Retinal pigment epithelial cell (primary cell): ENCODE measurements around the gene SEPTIN8.

ENCODE experiments used
- DNase-seq: peaks from one replicate; pipeline ENCODE4 v3.0.0-alpha.2; 2010; ENCODE audit warnings: low read depth
- H3K4me3 ChIP-seq: 2 replicates; pipeline ENCODE4 v1.5.1; 2011; ENCODE audit warnings: mild to moderate bottlenecking, low read length, control low read depth, moderate library complexity
- TF ChIP-seq, protein P1 (sequence below): conservative IDR thresholded peaks from 2 replicates; pipeline ENCODE4 v1.5.1; 2011; ENCODE audit warnings: low read depth, low read length, control low read depth, inconsistent platforms

Gene SEPTIN8, protein sequence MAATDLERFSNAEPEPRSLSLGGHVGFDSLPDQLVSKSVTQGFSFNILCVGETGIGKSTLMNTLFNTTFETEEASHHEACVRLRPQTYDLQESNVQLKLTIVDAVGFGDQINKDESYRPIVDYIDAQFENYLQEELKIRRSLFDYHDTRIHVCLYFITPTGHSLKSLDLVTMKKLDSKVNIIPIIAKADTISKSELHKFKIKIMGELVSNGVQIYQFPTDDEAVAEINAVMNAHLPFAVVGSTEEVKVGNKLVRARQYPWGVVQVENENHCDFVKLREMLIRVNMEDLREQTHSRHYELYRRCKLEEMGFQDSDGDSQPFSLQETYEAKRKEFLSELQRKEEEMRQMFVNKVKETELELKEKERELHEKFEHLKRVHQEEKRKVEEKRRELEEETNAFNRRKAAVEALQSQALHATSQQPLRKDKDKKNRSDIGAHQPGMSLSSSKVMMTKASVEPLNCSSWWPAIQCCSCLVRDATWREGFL

DNA sequence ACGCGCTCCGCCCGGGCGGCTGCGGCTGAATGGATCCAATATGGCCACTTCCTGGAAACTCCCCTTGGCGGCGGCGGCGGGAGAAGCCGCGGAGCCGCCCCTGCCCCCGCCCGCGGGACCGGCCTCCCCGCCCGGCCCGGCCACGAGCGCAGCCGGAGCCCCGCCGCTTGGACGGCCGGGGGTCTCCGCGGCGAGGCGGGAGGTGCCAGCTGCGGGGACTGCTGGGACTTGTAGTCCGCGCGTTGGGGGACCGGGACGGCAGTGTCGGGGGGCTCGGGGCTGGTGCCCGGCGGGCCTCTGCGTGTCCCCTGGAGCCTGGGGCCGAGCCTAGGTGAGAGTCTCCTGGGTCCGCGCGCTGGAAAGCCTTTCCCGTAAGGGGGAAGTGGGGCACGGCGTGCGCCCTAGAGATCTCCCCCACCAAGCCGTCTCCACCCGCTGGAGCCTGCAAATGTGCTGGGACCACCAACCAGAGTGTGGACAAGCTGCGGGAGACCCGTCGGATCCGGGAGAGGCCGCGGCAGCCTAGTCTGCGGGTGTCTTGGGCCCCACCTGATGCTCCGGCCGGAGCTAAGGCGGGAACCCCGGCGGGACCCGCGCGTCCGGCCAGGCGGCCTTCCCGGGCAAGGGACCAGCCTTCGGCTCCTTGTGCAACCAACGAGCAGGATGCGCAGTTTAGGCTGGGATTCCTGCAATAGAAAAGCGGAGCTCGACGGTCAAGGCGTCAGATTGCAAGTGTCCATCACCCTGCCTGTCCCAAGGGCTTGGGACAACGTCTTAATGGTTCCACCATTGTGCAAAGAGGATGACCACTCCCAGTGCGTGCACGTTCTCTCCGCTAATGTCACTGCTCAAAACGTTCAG lies at the start of gene SEPTIN8:
TSS of gene SEPTIN8 (minus strand) at position 31 of the 861 bp plus-strand sequence. CDS start 102 bp downstream, outside the sequence.
- DNase-seq = no peak
- peak within 1 kb of the TSS; percentile 84 for H3K4me3 ChIP-seq
- TF ChIP-seq, protein P1, sequence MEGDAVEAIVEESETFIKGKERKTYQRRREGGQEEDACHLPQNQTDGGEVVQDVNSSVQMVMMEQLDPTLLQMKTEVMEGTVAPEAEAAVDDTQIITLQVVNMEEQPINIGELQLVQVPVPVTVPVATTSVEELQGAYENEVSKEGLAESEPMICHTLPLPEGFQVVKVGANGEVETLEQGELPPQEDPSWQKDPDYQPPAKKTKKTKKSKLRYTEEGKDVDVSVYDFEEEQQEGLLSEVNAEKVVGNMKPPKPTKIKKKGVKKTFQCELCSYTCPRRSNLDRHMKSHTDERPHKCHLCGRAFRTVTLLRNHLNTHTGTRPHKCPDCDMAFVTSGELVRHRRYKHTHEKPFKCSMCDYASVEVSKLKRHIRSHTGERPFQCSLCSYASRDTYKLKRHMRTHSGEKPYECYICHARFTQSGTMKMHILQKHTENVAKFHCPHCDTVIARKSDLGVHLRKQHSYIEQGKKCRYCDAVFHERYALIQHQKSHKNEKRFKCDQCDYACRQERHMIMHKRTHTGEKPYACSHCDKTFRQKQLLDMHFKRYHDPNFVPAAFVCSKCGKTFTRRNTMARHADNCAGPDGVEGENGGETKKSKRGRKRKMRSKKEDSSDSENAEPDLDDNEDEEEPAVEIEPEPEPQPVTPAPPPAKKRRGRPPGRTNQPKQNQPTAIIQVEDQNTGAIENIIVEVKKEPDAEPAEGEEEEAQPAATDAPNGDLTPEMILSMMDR = no peak

DNA sequence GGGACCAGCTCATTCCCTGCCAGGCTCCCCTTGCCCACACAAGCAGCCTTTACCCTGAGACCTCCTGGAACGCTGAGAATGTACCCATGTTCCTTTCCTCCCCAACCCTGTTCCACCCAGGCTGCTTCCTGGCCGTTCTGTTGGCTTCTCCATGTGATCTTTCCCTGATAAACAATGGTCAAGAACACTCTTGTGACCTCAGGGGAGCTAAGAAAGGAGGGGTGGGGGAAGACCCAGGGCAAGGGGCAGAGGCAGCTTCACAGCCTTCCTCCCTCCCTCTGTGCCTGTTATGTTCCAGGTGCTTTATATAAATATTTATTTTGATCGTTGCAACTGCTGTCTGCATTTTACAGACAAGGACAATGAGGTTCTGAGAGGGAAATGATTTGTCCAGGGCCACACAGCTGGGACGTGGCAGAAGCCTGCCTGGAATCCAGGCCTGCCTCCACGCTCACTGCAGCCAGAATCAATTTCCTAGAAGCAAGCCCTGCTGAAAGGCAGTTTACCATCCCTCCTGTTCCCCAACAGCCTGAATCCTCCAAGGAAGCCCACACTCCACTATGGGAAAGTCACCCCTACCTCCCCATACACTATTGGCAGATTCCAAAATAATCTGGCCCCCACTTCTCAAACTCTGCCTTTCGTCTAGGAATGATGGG lies 49.5 kb upstream of the SEPTIN8 start:
- no peak for DNase-seq
- TF ChIP-seq, protein P1 = no peak

DNA sequence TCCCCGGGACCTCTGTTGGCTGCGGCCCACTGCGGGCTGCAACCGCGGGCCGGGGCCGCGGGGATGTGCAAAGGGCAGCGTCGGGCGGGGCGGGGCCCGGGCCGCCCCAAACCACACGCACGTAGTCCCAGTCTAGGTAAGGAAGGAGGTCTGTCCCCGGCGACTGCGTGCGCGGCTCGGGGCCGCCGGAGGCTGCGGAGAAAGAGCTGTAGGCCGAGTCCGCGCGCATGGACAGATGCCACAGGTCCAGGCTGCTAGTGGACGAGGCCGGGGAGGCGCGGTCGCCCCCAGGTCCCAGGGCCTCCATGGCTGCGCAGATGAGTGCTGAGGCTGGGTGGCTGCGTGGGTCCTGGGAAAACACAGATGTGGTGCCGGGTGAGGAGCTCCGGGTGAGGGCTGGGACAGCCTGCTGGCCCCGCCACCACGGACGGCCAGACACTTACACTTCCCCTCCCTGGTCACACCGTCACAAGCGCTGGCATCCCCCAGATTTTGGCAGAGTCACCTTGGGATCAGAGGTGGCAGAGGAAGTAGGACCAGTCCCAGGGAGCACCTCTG lies 48.9 kb upstream of the SEPTIN8 start:
- DNase-seq = no peak
- H3K4me3 ChIP-seq = no peak overlapping the region

More for the DNA sequence above, 49.5 kb upstream of the SEPTIN8 start:
- no peak overlapping the region for H3K4me3 ChIP-seq

DNA sequence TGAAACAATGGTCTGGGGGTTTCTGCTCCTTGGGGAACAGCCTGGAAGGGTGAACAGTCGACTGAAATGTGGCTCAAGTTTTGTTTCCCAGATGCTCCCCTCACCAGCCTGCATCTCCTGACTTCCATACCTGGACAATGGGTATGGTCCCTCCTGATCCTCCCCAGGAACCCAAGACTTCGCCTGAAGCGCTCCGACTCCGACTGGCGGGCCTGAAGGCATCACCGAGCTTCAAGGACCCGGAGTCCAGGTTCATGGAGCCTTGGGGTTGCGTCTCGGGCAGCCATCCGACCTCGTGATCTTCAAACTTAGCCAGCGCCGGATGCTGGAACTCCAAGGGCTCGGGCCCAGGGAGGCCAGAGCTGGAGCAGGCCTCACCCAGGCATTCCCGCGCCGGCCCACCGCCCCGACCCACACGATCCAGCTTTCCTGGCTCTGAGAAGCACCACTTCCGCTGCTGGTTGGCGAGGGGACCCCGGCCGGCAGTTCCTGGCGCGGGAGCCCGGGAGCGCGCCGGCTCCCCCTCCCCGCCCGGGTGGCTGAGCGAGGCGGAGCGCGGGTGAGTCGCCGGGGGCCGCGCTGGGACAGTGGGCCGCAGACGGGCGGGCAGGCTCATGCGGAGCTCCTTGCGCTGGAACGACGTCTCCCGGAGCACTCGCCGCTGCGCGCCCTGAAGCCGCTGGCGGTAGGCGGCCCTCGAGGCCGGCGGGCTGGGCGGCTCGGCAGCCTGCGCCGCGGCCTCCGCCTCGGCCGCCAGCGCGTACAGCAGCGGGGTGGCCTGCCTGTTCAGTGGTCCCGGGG lies 48.2 kb upstream of the SEPTIN8 start:
- H3K4me3 ChIP-seq = no peak overlapping the region
- no peak for DNase-seq
- TF ChIP-seq, protein P1 = no peak

More for the DNA sequence above, 48.9 kb upstream of the SEPTIN8 start:
- TF ChIP-seq, protein P1 = no peak

DNA sequence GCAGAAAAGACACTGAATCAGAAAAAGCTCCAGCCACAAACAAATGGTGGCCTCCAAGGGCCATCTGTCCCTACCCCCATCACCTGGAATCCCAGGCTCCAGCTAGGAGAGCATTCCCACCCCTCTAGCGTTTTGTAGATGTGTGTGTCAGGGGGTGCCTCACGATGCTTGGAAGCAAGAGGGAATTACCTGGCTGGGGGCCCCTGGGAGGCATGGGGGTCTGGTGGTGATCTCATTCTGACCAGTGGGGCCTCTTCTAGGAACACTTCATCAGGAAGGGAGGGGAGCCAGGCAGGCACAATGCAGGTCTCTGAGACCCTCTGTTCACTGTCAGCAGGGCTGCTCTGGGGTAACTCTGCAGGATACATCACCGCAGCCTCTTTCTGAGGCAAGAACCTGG lies 47.4 kb upstream of the SEPTIN8 start:
- TF ChIP-seq, protein P1 = no peak
- no peak for DNase-seq
- H3K4me3 ChIP-seq = no peak overlapping the region
